ENCODE results near the gene ART1.

ART1 gene

GRCh38 chr11:3667149-3668035, 22.5 kb downstream of the ART1 start:
- no peak for DNase-seq

DNA sequence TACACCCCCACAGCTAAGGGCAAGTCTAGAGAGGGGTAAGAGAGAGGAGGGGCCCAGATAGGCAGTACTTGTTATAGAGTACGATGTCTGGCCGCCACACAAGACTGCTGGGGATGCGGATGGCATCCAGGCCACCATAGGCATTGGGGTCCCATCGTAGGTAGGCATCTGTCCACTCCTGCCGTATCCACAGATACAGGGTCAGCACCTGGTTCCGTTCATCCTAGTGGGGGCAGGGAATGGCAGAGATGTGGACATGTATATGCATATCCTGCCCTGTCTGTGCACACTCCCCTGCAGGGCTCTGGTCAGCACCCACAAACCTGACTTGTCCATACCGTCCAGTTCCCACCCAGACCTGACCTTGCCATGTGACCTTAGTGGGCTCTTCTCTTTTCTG, 24.2 kb downstream of the ART1 start:
- DNase-seq = no peak

GRCh38 chr11:3669742-3670183, 24.8 kb downstream of the ART1 start:
- no peak for DNase-seq

GRCh38 chr11:3671334-3672254, 26.7 kb downstream of the ART1 start, which contains the start of gene CHRNA10:
Gene CHRNA10 (minus strand): TSS chr11:3671384. CDS start chr11:3671312, 72 bp downstream.
- no peak for DNase-seq

- no peak for DNase-seq
Measured at GRCh38 chr11:3674189-3674588, 29.3 kb downstream of the ART1 start.

DNA sequence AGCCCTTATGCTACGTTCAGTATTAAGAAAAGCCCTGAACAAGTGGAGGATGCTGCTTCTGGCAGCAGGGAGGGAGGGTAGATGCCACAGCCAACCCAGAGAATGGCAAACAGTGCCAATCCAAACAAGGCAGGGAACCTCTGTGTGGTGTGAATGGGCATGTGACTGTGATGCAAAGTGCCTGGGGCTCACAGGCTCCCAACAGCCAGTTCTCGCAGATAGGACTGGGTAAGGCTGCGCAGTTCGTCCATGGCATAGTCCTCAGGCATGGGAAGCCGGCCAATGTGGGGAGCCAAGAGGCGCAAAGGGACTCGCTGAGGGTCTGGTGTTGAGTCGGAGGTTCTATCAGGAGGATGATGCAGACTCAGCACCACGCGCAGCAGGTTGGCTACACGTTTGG, 31.0 kb downstream of the ART1 start:
- DNase-seq = no peak

DNA sequence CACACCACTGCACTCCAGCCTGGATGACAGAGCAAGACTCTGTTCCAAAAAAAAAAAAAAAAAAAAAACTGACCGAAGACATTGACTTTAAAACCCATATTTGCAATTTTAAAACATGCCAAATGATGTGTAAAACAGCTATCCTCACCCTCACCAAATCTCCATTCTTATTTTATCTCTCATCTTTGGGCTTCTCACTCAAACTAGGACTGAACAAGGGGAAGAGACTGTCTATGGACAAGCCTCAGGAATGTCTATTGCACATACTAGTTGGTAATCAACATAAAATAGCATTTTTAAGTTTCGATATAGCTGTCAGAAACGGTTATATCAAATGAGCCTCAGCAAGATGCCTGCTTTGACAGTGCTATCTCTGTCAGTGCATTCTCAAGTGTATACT, 34.1 kb downstream of the ART1 start:
- no peak for DNase-seq

- no peak for DNase-seq
Measured at GRCh38 chr11:3683039-3683438, 38.1 kb downstream of the ART1 start.

- DNase-seq = no peak
Measured at GRCh38 chr11:3684129-3684818, 39.3 kb downstream of the ART1 start.

- DNase-seq = no peak
Measured at GRCh38 chr11:3684819-3685172, 39.9 kb downstream of the ART1 start.

- DNase-seq = no peak
Measured at GRCh38 chr11:3685923-3686322, 41.0 kb downstream of the ART1 start.

DNA sequence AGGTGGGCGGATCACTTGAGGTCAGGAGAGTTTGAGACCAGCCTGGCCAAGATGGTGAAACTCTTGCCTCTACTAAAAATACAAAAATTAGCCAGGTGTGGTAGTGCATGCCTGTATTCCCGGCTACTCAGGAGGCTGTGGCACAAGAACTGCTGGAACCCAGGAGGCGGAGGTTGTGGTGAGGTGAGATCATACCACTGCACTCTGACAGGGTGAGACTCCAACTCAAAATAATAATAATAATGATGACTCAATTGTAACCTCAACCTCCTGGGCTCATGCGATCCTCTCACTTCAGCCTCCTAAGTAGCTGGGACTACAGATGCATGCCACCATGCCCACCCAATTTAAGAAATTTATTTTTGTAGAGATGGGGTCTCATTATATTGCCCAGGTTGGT, 41.8 kb downstream of the ART1 start:
- DNase-seq = no peak

- DNase-seq = no peak
Measured at GRCh38 chr11:3700410-3700809, 55.5 kb downstream of the ART1 start.

DNA sequence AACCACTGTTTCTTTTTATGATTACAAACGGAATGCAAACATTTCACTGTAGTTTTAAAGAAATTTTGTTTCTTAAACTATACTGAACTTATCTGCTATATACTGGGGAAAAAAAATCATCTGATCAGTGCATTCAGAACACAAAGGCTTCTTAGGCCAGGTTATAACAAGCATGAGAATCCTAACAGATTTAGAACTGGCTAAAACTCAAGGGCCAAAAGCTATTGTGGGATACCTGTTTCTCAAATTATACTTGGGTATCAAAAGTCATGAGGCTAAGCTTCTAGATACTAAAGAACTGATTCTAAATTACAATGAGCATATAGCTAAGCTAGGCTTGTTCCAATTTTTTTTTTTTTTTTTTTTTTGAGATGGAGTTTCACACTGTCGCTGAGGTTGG, 56.0 kb downstream of the ART1 start:
- DNase-seq = no peak

GRCh38 chr11:3703383-3703782, 58.5 kb downstream of the ART1 start:
- DNase-seq = no peak

GRCh38 chr11:3707176-3707575, 62.2 kb downstream of the ART1 start:
- no peak for DNase-seq

DNA sequence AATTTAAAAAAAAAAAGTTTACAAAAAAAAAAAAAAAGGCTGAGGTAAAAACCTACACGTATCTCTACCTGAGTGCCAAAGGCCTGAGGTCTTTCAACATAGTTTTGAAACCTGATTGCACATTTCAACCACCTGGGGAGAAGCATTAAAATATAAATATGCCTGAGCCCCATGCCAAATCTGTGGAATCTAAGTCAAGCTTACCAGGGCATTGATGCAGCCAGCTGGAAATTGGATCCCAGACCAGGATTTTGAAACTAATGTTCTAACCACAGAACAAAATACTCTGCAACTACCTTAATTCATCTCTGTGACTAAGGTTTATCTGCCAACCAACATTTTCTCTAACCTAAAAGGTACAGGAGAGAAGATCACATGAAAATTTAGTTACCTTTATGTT, 65.0 kb downstream of the ART1 start:
- no peak for DNase-seq

GRCh38 chr11:3710485-3711259, 65.7 kb downstream of the ART1 start:
- no peak for DNase-seq

GRCh38 chr11:3712274-3712673, 67.3 kb downstream of the ART1 start:
- DNase-seq = no peak

All from activated naive CD4-positive, alpha-beta T cell treated with anti-CD3 and anti-CD28 coated beads, Interleukin-2, amount 50 U/mL, for 16 hours (primary cell).